Sigmoid colon (tissue), 7 donors: Measurements from ENCODE around the gene PCBP3. TPM values are rescaled to one million over a fixed set of nuclear protein-coding genes. Genes with fewer than 3 reads are reported as not detected.

ENCODE experiments used
- DNase-seq: peaks from one replicate; pipeline ENCODE4 v3.0.0-alpha.2; 2019
- H3K27ac ChIP-seq, 4 donors: fragments of 200-600 bp; sonication (generic); one replicate each; pipeline ENCODE4 v1.5.1; 2016 to 2019; ENCODE audit warnings: mild to moderate bottlenecking in 1 of 4
- H3K27me3 ChIP-seq, 3 donors: fragments of 200-600 bp; sonication (generic); one replicate each; pipeline ENCODE4 v1.5.1; 2019; ENCODE audit warnings: mild to moderate bottlenecking in 1 of 3
- H3K36me3 ChIP-seq, 4 donors: fragments of 200-600 bp; sonication (generic); one replicate each; pipeline ENCODE4 v1.5.1; 2016 to 2019
- H3K4me1 ChIP-seq, 4 donors: fragments of 200-600 bp; sonication (generic); one replicate each; pipeline ENCODE4 v1.5.1; 2017 to 2019
- H3K4me3 ChIP-seq, 4 donors: fragments of 200-600 bp; sonication (generic); one replicate each; pipeline ENCODE4 v1.5.1; 2017 to 2019; ENCODE audit warnings: mild to moderate bottlenecking in 2 of 4, moderate library complexity in 1 of 4
- H3K9me3 ChIP-seq, 4 donors: fragments of 200-600 bp in 3 of 4; sonication (generic) in 3 of 4; one replicate each; pipeline versions ENCODE4 v1.5.1 to v1.6.1; 2013 to 2019
- EP300 ChIP-seq, 4 donors: sonication (generic); formaldehyde crosslinking; IDR thresholded peaks; one replicate each; pipeline ENCODE4 v1.6.1; 2017; ENCODE audit warnings: antibody characterized with exemption in 4 of 4
- POLR2A ChIP-seq, 2 donors: fragments of 450-650 bp; IDR thresholded peaks; one replicate each; pipeline ENCODE4 v1.6.1; 2016; ENCODE audit warnings: antibody characterized with exemption in 2 of 2, mild to moderate bottlenecking in 2 of 2, moderate library complexity in 2 of 2
- POLR2AphosphoS5 ChIP-seq, 4 donors: sonication (generic); formaldehyde crosslinking; IDR thresholded peaks; one replicate each; pipeline ENCODE4 v1.6.1; 2017; ENCODE audit warnings: antibody characterized with exemption in 4 of 4
- WGBS, 2 donors: extraction: QIAGEN DNeasy Blood & Tissue Kit; methylation state at CpG; one replicate each; pipeline ENCODE4 v1.1.7; 2013; 5-methylcytosine and 5-hydroxymethylcytosine counted together
- intact Hi-C: fragments of 100-400 bp; cut with DNase I; formaldehyde crosslinking; loops from one replicate; pipeline ENCODE4 v1.15.1; 2023
- polyA plus RNA-seq, 3 donors: library from polyadenylated mRNA; stranded (reverse); fragments of 200-250 nt; gene quantifications; one replicate each; pipeline ENCODE4 v1.2.3, GENCODE V29; 2013
- total RNA-seq, 4 donors: library from RNA; depleted of rRNA; stranded (reverse); fragments of >200 nt; gene quantifications; one replicate each; pipeline ENCODE4 v1.1.0, GENCODE V29; 2016
- TF ChIP-seq, protein P1 (sequence below), 4 experiments: fragments of 450-650 bp in 3 of 4; fragments of 200-600 bp in 1 of 4; IDR thresholded peaks; one replicate each; pipeline ENCODE4 v1.5.1; 2016 to 2019; ENCODE audit warnings: antibody characterized with exemption in 4 of 4, mild to moderate bottlenecking in 3 of 4, moderate library complexity in 2 of 4
- donor health status: healthy with polysubstance abuse.
- donor health status: Bipolar disorder and iron deficiency.
- donor health status: healthy.

PCBP3 gene
- total and polyA plus RNA-seq, 7 donors: 1.2 to 21.3 (median 8.2) TPM

DNA sequence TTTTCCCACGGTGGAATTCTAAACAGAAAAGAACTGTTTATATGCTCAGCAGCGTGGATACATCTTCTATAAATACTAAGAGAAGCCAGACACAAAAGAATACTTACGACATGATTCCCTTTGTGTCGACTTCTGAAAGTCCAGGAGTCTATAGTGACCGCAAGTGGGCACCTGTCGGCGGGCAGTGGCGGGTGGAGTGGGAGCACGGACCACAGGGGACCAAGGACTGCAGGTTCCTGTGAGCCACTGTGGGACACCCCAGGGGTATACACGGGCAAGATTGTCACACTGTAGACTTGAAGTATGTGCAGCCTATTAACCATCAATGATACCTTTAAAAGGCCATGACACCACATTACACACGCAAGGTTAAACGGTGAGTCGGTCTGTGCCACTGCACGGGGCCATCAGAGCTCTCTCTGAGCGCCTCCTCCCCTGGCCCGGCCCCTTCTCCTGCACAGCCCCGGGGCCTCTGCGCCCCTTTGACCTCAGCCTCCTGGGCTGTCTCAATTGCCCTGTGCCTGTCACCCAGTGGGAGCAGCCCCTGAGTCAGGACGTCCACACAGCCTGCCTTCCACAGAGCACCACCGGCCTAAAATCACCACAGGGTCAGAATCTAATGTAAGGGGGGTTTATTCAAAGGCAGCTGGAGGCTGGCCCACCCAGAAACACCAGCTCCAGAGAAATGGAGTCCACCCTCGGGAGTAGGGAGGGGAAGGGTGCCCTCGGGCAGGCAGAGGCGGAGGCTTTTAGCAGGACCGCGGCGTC lies 248.0 kb downstream of the PCBP3 start:
- no peak for DNase-seq
- peak overlapping the region in 1 of 4 donors; percentile 57 for H3K27ac ChIP-seq
- TF ChIP-seq POLR2AphosphoS5 (IDR thresholded peaks at IDR 0.05) (no peak), POLR2A (IDR thresholded peaks at IDR 0.05) (no peak), EP300 (IDR thresholded peaks at IDR 0.05) (no peak)
- TF ChIP-seq, protein P1, sequence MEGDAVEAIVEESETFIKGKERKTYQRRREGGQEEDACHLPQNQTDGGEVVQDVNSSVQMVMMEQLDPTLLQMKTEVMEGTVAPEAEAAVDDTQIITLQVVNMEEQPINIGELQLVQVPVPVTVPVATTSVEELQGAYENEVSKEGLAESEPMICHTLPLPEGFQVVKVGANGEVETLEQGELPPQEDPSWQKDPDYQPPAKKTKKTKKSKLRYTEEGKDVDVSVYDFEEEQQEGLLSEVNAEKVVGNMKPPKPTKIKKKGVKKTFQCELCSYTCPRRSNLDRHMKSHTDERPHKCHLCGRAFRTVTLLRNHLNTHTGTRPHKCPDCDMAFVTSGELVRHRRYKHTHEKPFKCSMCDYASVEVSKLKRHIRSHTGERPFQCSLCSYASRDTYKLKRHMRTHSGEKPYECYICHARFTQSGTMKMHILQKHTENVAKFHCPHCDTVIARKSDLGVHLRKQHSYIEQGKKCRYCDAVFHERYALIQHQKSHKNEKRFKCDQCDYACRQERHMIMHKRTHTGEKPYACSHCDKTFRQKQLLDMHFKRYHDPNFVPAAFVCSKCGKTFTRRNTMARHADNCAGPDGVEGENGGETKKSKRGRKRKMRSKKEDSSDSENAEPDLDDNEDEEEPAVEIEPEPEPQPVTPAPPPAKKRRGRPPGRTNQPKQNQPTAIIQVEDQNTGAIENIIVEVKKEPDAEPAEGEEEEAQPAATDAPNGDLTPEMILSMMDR (IDR thresholded peaks at IDR 0.05): no peak
- peak overlapping the region in 1 of 4 donors; percentile 16 for H3K4me3 ChIP-seq
- peaks cover 0 to 41% (median 23%) of the 10 kb centered on the region in 4 donors for H3K4me1 ChIP-seq
- H3K9me3 ChIP-seq: no peaks in the 10 kb centered on the region
- 51 to 61% methylated on average over 26 of the region's 26 CpGs for WGBS, 2 donors
- intact Hi-C loops: no loop called here
- peaks cover 0 to 3% (median 0%) of the 10 kb centered on the region in 4 donors for H3K36me3 ChIP-seq
- H3K27me3 ChIP-seq: peaks cover 0 to 22% (median 0%) of the 10 kb centered on the region in 3 donors

DNA sequence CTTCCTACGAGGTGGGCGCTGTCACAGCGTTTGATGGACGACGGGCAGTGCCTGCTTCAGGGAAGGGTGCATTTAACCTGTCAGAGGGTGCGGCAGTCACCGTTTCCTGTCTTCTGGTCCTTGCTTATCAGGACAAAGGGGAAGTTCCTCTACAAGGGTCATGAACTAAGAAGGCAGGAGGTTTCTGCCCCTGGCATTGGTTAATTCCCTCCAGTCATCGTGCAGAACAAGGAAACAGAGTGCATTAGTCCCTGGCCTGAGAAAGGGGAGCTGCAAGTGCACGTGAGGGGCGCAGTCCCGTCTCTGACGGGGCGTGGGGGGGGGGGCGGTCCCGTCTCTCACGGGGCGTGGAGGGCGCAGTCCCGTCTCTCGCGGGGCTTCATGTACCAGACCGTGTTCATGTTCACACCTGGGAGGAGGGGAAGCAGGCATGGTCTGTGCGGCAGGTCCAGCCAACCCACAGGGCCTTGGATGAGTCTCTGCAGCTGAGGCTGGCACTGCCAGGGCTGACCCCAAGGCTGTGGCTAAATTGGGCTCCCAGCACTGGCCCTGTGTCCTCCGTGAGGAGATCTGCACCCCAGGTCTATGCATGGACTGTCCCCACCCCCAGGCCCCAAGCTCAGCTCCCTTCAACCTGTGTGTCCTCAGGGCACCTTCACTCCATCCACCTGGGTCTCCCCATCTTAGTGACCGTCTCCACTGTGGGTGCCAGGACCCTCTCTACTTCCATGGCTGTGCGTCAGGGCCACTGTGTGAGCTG lies 248.8 kb downstream of the PCBP3 start:
- intact Hi-C loops: no loop called here
- TF ChIP-seq EP300 (IDR thresholded peaks at IDR 0.05): no peak
- Histone ChIP-seq H3K27me3 (peaks cover 0 to 22% (median 0%) of the 10 kb centered on the region in 3 donors), H3K27ac (peak overlapping the region in 1 of 4 donors; percentile 57), H3K4me1 (peaks cover 0 to 33% (median 19%) of the 10 kb centered on the region in 4 donors), H3K36me3 (peaks cover 0 to 3% (median 0%) of the 10 kb centered on the region in 4 donors), H3K4me3 (peak overlapping the region in 1 of 4 donors; percentile 16), H3K9me3 (no peaks in the 10 kb centered on the region)
- no peak for DNase-seq
- 26 to 47% methylated on average over 26 of the region's 26 CpGs for WGBS, 2 donors

DNA sequence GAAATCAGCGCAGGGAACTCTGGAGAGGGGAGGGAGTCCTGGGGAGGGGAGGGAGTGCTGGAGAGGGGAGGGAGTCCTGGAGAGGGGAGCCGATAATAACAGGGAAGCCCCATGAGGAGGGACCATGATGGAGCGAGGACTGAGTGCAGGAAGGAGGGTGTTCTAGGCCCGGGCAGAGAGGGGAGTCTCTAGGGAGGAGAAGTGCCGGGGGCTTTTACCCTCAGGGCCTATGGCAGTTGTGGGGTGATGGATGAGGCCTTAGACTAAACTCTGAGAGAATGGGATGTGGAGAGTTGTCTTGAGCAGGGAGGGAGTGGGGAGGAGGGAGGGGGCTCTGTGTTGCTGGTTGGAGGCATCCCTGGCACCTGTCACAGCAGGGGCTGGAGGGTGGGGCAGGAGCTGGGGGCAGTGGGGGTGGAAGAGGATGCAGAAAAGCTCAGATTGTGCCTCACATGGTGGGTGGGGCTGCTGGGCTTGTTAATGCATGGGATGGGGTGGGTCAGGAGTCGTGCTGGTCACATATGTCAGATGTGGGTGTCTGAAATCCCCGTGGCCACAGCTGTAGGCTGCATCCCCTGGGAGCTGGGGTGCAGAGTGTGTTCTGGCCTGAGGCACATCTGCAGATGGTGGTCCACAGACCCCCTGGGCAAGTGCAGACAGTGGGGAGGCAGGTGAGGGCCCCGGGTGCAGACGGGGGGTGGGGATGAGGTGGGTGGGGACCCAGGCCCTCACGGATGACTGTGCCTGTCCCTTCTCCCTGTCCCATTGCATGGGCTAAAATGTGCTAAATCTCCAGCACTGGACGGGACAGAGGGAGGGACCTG lies 249.6 kb downstream of the PCBP3 start:
- H3K27ac ChIP-seq: peak overlapping the region in 1 of 4 donors; percentile 56
- peaks cover 0 to 26% (median 18%) of the 10 kb centered on the region in 4 donors for H3K4me1 ChIP-seq
- TF ChIP-seq, protein P1 (IDR thresholded peaks at IDR 0.05): no peak
- no peak for TF ChIP-seq POLR2A (IDR thresholded peaks at IDR 0.05)
- no peak for TF ChIP-seq POLR2AphosphoS5 (IDR thresholded peaks at IDR 0.05)
- no peak for TF ChIP-seq EP300 (IDR thresholded peaks at IDR 0.05)
- 70 to 82% methylated on average over 11 of the region's 11 CpGs for WGBS, 2 donors
- no peak overlapping the region for H3K4me3 ChIP-seq
- intact Hi-C loops: no loop called here
- DNase-seq: no peak
- peaks cover 0 to 3% (median 0%) of the 10 kb centered on the region in 4 donors for H3K36me3 ChIP-seq
- H3K27me3 ChIP-seq: peaks cover 0 to 22% (median 0%) of the 10 kb centered on the region in 3 donors
- no peaks in the 10 kb centered on the region for H3K9me3 ChIP-seq

DNA sequence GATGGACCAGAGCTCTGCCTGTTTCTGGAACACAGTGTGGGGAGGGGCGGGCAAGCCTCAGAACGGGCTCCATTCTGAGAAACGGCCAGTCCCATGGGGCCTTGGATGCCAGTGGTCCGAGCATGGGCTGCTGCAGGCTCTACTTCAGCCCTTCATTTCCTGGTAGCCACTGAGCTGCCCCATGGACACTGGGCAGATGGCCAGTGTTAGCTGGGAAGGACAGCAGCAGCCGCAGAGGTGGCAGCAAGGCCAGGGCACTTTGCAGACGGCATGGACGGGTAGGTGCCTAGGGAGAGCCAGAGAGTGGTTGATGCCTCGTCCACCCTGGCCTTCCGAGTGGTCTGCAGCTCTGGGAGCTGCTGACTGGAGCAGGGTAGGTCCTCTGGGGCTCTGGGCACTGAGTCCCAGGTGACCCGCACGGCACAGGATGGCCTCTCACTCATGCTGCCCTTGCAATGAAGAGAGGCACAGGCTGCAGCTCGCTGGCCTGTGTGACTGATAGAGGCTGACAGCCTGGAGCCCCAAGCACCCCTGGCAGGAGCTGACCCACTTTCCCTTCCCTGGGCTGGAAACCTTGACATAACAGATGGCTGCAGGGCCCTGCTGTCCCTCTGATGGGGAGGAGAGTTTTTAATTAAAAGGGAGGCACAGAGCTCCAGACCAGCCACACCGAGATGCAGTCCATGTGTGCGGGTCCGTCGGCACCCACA lies 250.4 kb downstream of the PCBP3 start:
- H3K36me3 ChIP-seq: peaks cover 0 to 3% (median 0%) of the 10 kb centered on the region in 4 donors
- peak overlapping the region in 3 of 4 donors; percentile 28 to 56 (median 56) for H3K27ac ChIP-seq
- peaks cover 0 to 26% (median 18%) of the 10 kb centered on the region in 4 donors for H3K4me1 ChIP-seq
- intact Hi-C loops: no loop called here
- no peak for DNase-seq
- TF ChIP-seq POLR2A (IDR thresholded peaks at IDR 0.05): no peak
- TF ChIP-seq, protein P1 (IDR thresholded peaks at IDR 0.05): no peak
- TF ChIP-seq EP300 (IDR thresholded peaks at IDR 0.05): no peak
- TF ChIP-seq POLR2AphosphoS5 (IDR thresholded peaks at IDR 0.05): no peak
- H3K27me3 ChIP-seq: peaks cover 0 to 22% (median 0%) of the 10 kb centered on the region in 3 donors
- no peak overlapping the region for H3K4me3 ChIP-seq
- H3K9me3 ChIP-seq: no peaks in the 10 kb centered on the region
- WGBS, 2 donors: 81 to 84% methylated on average over 16 of the region's 16 CpGs
